Neural progenitor cell (in vitro differentiated cells): Measurements from ENCODE around the gene HSD17B8.
"Not testable (repeated sequence)": the region's sequence is repeated elsewhere in the genome, so short reads cannot be mapped to it uniquely, and the experiment has no call there.

Experiments
- CTCF ChIP-seq: fragments of 200-600 bp; sonication (generic); IDR thresholded peaks from 2 replicates; pipeline ENCODE4 v1.5.1; 2017; ENCODE audit warnings: antibody characterized with exemption, mild to moderate bottlenecking
- EZH2 ChIP-seq: fragments of 200-600 bp; sonication (generic); IDR thresholded peaks from 2 replicates; pipeline ENCODE4 v1.6.1; 2017; ENCODE audit warnings: antibody characterized with exemption, mild to moderate bottlenecking, moderate library complexity
- EZH2phosphoT487 ChIP-seq: fragments of 200-600 bp; sonication (generic); IDR thresholded peaks from 2 replicates; pipeline ENCODE4 v1.6.1; 2017; ENCODE audit warnings: antibody characterized with exemption

GRCh38 chr6:33226503-33227120, 22.2 kb downstream of the HSD17B8 start:
- TF ChIP-seq CTCF, EZH2, EZH2phosphoT487: not testable (repeated sequence)
